ENCODE data around the gene AFAP1L2.

DNA sequence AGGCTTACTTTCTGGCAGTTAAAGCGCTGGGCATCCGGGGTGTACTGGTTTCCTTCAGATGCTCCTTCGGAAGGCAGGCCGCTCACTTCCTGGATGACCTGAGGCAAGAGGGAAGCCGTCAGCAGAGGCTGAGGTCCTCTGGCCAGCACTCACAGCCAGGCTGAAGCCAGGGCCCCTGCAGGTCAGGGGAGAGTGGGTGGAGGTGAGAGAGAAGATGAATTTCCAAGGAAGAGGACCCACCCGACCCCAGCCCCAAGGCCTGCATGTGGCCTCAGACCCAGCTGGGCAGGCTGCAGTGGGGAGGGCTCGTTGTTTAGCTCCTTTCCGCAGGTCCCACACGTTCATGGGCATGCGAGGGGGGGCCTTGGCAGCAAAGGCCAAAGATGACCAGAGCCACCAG lies 94.0 kb downstream of the AFAP1L2 start:
- TF ChIP-seq CTCF (conservative IDR thresholded peaks at IDR 0.05; ENCODE audit: low read length): no peak
- TF ChIP-seq EZH2phosphoT487 (IDR thresholded peaks at IDR 0.05; ENCODE audit: borderline replicate concordance): no peak
